ENCODE results near the gene ZSWIM5.
"Not testable (repeated sequence)": the region's sequence is repeated elsewhere in the genome, so short reads cannot be mapped to it uniquely, and the experiment has no call there.

The ZSWIM5 gene

DNA sequence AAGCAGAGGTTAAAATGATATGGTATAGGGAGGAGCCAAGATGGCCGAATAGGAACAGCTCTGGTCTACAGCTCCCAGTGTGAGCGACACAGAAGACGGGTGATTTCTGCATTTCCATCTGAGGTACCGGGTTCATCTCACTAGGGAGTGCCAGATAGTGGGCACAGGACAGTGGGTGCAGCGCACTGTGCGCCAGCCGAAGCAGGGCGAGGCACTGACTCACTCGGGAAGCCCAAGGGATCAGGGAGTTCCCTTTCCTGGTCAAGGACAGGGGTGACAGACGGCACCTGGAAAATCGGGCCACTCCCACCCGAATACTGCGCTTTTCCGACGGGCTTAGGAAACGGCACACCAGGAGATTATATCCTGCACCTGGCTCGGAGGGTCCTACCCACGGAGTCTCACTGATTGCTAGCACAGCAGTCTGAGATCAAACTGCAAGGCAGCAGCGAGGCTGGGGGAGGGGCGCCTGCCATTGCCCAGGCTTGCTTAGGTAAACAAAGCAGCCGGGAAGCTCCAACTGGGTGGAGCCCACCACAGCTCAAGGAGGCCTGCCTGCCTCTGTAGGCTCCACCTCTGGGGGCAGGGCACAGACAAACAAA, 26.4 kb downstream of the ZSWIM5 start:
- H3K4me3 Mint-ChIP-seq; H3K27ac Mint-ChIP-seq; H3K36me3 Mint-ChIP-seq (ENCODE audit: low read depth); H3K9me3 Mint-ChIP-seq; H3K27me3 Mint-ChIP-seq (ENCODE audit: low read depth); DNase-seq (ENCODE audit: low spot score); H3K4me1 Mint-ChIP-seq (ENCODE audit: low read depth): not testable (repeated sequence)

DNA sequence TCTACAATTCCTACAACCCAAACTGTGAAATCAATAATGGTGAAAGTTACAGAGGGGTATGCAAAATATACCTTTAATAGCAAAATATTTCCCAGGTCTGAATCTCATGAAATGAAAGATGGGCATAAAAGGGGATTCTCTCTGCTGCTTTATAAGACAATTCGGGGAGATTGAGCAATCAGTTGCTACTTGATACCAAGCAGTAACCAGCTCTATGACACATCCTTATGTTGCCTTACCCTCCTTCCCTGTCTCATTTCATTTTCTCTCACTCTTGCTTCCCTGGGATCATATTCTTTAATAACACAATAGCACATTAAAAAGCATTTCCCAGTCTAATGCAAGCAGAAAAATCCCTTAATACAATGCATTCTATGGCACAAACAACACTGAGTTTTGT, 29.0 kb downstream of the ZSWIM5 start:
- Mint-ChIP-seq H3K27me3 (ENCODE audit: low read depth) (peaks cover 2% of the 10 kb centered on the region), H3K36me3 (ENCODE audit: low read depth) (no peaks in the 10 kb centered on the region), H3K27ac (no peak overlapping the region), H3K4me1 (ENCODE audit: low read depth) (no peaks in the 10 kb centered on the region), H3K4me3 (no peak overlapping the region), H3K9me3 (peaks cover 4% of the 10 kb centered on the region)
- no peak for DNase-seq (ENCODE audit: low spot score)

- Mint-ChIP-seq H3K9me3 (no peaks in the 10 kb centered on the region), H3K36me3 (ENCODE audit: low read depth) (no peaks in the 10 kb centered on the region), H3K4me3 (no peak overlapping the region), H3K27me3 (ENCODE audit: low read depth) (peaks cover 2% of the 10 kb centered on the region), H3K4me1 (ENCODE audit: low read depth) (no peaks in the 10 kb centered on the region), H3K27ac (no peak overlapping the region)
- DNase-seq (ENCODE audit: low spot score) = no peak
These were observed 33.6 kb downstream of the ZSWIM5 start for GRCh38 chr1:45172764-45173163.

- Mint-ChIP-seq H3K4me3 (no peak overlapping the region), H3K36me3 (ENCODE audit: low read depth) (no peaks in the 10 kb centered on the region), H3K27me3 (ENCODE audit: low read depth) (peaks cover 2% of the 10 kb centered on the region), H3K27ac (no peak overlapping the region), H3K9me3 (no peaks in the 10 kb centered on the region), H3K4me1 (ENCODE audit: low read depth) (no peaks in the 10 kb centered on the region)
- no peak for DNase-seq (ENCODE audit: low spot score)
These were observed 34.4 kb downstream of the ZSWIM5 start for GRCh38 chr1:45172005-45172404.

DNA sequence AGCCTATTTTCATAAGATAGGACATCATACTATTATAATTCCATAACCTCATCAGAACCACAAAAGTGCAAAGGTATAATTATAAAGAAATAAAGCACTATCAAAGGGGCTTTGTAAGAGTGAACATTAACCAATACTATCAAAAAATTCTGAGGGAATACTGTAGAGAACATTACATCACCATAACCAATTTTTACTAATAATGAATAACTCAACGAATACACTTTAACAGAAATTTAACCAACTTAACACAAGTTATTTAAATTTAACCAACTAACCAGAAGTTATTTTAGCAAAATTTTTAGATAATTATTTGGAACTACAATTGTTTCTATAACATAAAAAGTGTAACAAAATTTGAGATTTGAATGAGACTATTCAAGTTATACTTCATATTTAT, 34.8 kb downstream of the ZSWIM5 start:
- Mint-ChIP-seq H3K9me3 (no peaks in the 10 kb centered on the region), H3K4me3 (no peak overlapping the region), H3K27me3 (ENCODE audit: low read depth) (no peaks in the 10 kb centered on the region), H3K4me1 (ENCODE audit: low read depth) (no peaks in the 10 kb centered on the region), H3K27ac (no peak overlapping the region), H3K36me3 (ENCODE audit: low read depth) (no peaks in the 10 kb centered on the region)
- no peak for DNase-seq (ENCODE audit: low spot score)

DNA sequence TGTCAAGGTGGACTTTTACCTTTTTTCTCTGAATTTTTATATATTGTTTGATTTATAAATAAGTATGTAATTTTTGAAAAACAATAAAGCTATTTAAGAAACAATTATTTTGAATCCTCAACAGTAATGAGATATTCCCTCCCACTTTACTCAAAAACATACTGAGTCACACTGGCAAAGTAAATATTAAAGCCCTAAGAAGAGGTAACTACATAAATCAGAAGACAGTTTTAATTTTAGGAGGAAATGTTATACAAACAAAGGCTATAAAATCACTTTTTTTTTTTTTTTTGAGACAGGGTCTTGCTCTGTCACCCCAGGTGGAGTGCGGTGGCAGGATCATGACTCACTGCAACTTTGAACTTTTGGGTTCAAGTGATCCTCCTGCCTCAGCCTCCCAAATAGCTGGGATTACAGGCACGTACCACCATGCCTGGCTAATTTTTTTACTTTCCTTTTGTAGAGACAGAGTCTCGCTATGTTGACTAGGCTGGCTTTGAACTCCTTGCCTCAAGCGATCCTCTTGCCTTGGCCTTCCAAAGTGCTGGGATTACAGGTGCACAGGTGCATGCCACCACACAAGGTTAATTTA, 36.2 kb downstream of the ZSWIM5 start:
- H3K27me3 Mint-ChIP-seq (ENCODE audit: low read depth) = peaks cover 5% of the 10 kb centered on the region
- DNase-seq (ENCODE audit: low spot score) = no peak
- no peaks in the 10 kb centered on the region for H3K4me1 Mint-ChIP-seq (ENCODE audit: low read depth)
- H3K36me3 Mint-ChIP-seq (ENCODE audit: low read depth) = no peaks in the 10 kb centered on the region
- H3K9me3 Mint-ChIP-seq = peaks cover 4% of the 10 kb centered on the region
- H3K27ac Mint-ChIP-seq = no peak overlapping the region
- no peak overlapping the region for H3K4me3 Mint-ChIP-seq

GRCh38 chr1:45167947-45168346, 38.5 kb downstream of the ZSWIM5 start:
- H3K4me1 Mint-ChIP-seq (ENCODE audit: low read depth); H3K4me3 Mint-ChIP-seq; DNase-seq (ENCODE audit: low spot score); H3K27me3 Mint-ChIP-seq (ENCODE audit: low read depth); H3K36me3 Mint-ChIP-seq (ENCODE audit: low read depth); H3K27ac Mint-ChIP-seq: not testable (repeated sequence)
- peaks cover 23% of the 10 kb centered on the region for H3K9me3 Mint-ChIP-seq

DNA sequence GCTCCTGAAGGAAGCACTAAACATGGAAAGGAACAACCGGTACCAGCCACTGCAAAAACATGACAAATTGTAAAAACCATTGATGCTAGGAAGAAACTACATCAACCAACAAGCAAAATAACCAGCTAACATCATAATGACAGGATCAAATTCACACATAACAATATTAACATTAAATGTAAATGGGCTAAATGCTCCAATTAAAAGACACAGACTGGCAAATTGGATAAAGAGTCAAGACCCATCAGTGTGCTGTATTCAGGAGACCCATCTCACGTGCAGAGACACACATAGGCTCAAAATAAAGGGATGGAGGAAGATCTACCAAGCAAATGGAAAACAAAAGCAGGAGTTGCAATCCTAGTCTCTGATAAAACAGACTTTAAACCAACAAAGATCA, 42.1 kb downstream of the ZSWIM5 start:
- peaks cover 23% of the 10 kb centered on the region for H3K9me3 Mint-ChIP-seq
- H3K27ac Mint-ChIP-seq; H3K36me3 Mint-ChIP-seq (ENCODE audit: low read depth); H3K4me3 Mint-ChIP-seq; H3K4me1 Mint-ChIP-seq (ENCODE audit: low read depth); DNase-seq (ENCODE audit: low spot score): not testable (repeated sequence)
- peaks cover 12% of the 10 kb centered on the region for H3K27me3 Mint-ChIP-seq (ENCODE audit: low read depth)

DNA sequence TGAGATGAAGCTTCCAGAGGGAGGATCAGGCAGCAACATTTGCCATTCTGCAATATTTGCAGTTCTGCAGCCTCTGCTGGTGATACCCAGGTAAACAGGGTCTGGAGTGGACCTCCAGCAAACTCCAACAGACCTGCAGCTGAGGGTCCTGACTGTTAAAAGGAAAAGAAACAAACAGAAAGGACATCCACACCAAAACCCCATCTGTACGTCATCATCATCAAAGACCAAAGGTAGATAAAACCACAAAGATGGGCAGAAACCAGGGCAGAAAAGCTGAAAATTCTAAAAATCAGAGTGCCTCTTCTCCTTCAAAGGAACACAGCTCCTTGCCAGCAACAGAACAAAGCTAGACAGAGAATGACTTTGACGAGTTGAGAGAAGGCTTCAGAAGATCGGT, 43.3 kb downstream of the ZSWIM5 start:
- not testable (repeated sequence) for H3K4me1 Mint-ChIP-seq (ENCODE audit: low read depth); H3K27ac Mint-ChIP-seq; H3K36me3 Mint-ChIP-seq (ENCODE audit: low read depth); DNase-seq (ENCODE audit: low spot score); H3K4me3 Mint-ChIP-seq
- H3K9me3 Mint-ChIP-seq = peaks cover 23% of the 10 kb centered on the region
- peaks cover 12% of the 10 kb centered on the region for H3K27me3 Mint-ChIP-seq (ENCODE audit: low read depth)

GRCh38 chr1:45162041-45163035, 44.1 kb downstream of the ZSWIM5 start:
- peaks cover 12% of the 10 kb centered on the region for H3K27me3 Mint-ChIP-seq (ENCODE audit: low read depth)
- not testable (repeated sequence) for H3K36me3 Mint-ChIP-seq (ENCODE audit: low read depth); H3K27ac Mint-ChIP-seq; DNase-seq (ENCODE audit: low spot score); H3K4me1 Mint-ChIP-seq (ENCODE audit: low read depth); H3K4me3 Mint-ChIP-seq
- peaks cover 23% of the 10 kb centered on the region for H3K9me3 Mint-ChIP-seq

DNA sequence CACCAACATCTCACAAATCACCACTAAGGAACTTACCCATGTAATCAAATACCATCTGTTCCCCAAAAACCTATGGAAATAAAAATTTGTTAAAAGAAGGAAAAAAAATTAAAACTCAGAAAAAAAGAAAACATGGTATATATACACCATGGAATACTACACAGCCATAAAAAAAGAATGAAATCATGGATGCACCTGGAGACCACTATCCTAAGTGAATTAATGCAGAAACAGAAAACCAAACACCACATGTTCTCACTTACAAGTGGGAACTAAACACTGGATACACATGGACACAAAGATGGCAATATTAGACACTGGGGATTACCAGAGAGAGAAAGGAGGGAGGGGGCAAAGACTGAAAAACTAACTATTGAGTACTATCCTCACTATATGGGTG, 50.4 kb downstream of the ZSWIM5 start:
- H3K4me3 Mint-ChIP-seq = no peak overlapping the region
- peaks cover 9% of the 10 kb centered on the region for H3K9me3 Mint-ChIP-seq
- DNase-seq (ENCODE audit: low spot score) = no peak
- peaks cover 14% of the 10 kb centered on the region for H3K27me3 Mint-ChIP-seq (ENCODE audit: low read depth)
- H3K4me1 Mint-ChIP-seq (ENCODE audit: low read depth) = no peaks in the 10 kb centered on the region
- no peaks in the 10 kb centered on the region for H3K36me3 Mint-ChIP-seq (ENCODE audit: low read depth)
- H3K27ac Mint-ChIP-seq = no peak overlapping the region

GRCh38 chr1:45155423-45155822, 51.0 kb downstream of the ZSWIM5 start:
- Mint-ChIP-seq H3K36me3 (ENCODE audit: low read depth) (no peaks in the 10 kb centered on the region), H3K27ac (no peak overlapping the region), H3K4me3 (no peak overlapping the region), H3K9me3 (peaks cover 9% of the 10 kb centered on the region), H3K27me3 (ENCODE audit: low read depth) (peaks cover 13% of the 10 kb centered on the region), H3K4me1 (ENCODE audit: low read depth) (no peaks in the 10 kb centered on the region)
- DNase-seq (ENCODE audit: low spot score) = no peak

GRCh38 chr1:45152126-45152525, 54.3 kb downstream of the ZSWIM5 start:
- H3K36me3 Mint-ChIP-seq (ENCODE audit: low read depth) = no peaks in the 10 kb centered on the region
- DNase-seq (ENCODE audit: low spot score) = no peak
- peaks cover 9% of the 10 kb centered on the region for H3K9me3 Mint-ChIP-seq
- H3K27ac Mint-ChIP-seq = no peak overlapping the region
- H3K4me3 Mint-ChIP-seq = no peak overlapping the region
- peaks cover 11% of the 10 kb centered on the region for H3K27me3 Mint-ChIP-seq (ENCODE audit: low read depth)
- H3K4me1 Mint-ChIP-seq (ENCODE audit: low read depth) = no peaks in the 10 kb centered on the region

DNA sequence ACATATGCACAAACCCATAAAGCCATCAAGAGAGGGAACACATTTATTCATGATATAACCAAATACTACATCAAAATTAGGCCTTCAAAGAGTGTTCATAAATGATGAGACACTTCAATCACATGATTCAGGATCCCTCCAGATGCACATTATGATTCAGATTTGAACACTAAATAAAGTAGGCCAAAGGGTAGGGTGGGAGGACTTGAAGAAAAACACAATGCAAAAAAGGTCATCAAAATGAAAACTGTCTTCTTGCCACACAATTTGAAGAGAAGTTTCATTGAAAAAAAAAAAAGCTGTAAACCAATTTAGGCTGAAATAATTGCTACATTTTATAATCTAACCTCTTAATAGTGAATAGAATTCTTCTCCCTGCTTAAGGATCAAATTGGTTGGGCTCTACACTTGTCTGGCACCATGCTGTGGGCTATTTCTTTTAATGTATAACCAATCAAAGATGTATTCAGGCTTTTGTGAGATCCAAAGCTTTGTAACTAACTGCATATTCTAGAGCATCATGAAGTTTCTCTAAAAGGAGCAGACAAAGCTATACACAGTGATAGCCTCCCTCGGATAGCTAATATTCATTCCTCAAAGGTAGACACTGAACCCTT, 58.1 kb downstream of the ZSWIM5 start:
- no peaks in the 10 kb centered on the region for H3K4me1 Mint-ChIP-seq (ENCODE audit: low read depth)
- no peak overlapping the region for H3K27ac Mint-ChIP-seq
- no peak overlapping the region for H3K4me3 Mint-ChIP-seq
- no peaks in the 10 kb centered on the region for H3K36me3 Mint-ChIP-seq (ENCODE audit: low read depth)
- DNase-seq (ENCODE audit: low spot score) = no peak
- H3K9me3 Mint-ChIP-seq = peaks cover 4% of the 10 kb centered on the region
- peaks cover 8% of the 10 kb centered on the region for H3K27me3 Mint-ChIP-seq (ENCODE audit: low read depth)
